Loucy (cell line): ENCODE results near the gene SPIN1.

Source experiments
- CTCF ChIP-seq: fragments of 200-600 bp; sonication (generic); conservative IDR thresholded peaks from 2 replicates; pipeline ENCODE4 v1.5.1; 2014; ENCODE audit warnings: mild to moderate bottlenecking, antibody characterized with exemption, low read length
- EZH2phosphoT487 ChIP-seq: fragments of 200-600 bp; IDR thresholded peaks from 2 replicates; pipeline ENCODE4 v1.6.1; 2018; ENCODE audit warnings: antibody characterized with exemption, mild to moderate bottlenecking, moderate library complexity, borderline replicate concordance

DNA sequence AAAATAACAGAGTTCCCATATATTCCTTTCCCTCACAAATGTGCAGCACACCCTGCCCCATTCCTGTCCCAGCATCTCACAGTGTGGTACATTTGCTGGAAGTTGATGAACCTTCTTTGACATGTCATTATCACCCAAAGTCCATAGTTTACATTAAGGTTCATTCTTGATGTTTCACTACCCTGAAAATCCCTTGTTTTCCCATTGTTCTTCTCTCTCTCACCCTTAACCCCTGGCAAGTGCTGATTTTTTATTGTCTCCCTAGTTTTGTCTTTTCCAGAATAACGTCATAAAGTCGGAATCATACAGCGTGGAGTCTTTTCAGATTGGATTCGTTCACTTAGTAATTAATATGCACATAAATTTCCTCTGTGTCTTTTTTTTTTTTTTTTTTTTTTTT is 48.1 kb downstream of the SPIN1 start:
- no peak for TF ChIP-seq CTCF
- no peak for TF ChIP-seq EZH2phosphoT487
